Measurements from ENCODE around the gene PIP4K2C.
A peak's percentile ranks its signal among the peaks of the same experiment; 100 is the strongest.
"Not testable (repeated sequence)": the region's sequence is repeated elsewhere in the genome, so short reads cannot be mapped to it uniquely, and the experiment has no call there.

Gene PIP4K2C

DNA sequence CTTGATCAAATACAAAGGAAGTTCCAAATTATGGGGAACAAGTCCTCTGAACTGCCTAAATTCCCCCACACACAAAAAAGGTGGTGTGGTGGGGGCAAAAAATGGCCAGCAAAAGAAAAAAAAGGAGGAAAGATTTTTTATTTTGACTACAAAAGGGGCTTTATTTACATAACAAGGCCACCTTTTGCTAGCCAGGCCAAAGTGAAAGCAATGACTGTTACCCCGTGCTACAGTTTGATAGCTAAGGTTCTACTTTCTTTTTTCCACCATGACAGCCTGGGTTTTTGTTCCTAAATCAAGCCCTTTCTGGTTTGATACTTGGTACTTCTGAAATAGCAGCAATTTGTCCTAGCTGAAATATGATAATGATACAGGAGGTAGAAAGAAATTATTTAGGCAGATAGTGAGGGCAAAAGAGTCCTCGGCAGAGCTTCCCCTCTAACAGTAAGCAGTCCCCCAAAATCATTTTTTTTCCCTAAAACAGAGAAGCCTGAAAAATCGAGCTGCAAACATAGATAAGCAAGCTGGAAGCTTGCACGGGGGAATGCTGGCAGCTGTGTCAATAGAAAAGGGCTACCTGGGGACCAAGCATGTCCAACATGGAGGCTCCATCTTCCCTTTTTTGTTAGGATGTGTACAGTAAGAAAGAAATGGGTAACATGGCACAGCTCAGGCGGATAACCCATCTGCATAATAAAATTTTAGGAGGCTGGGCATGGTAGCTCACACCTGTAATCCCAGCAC, 50.9 kb downstream of the PIP4K2C start:
- no peak for DNase-seq

DNA sequence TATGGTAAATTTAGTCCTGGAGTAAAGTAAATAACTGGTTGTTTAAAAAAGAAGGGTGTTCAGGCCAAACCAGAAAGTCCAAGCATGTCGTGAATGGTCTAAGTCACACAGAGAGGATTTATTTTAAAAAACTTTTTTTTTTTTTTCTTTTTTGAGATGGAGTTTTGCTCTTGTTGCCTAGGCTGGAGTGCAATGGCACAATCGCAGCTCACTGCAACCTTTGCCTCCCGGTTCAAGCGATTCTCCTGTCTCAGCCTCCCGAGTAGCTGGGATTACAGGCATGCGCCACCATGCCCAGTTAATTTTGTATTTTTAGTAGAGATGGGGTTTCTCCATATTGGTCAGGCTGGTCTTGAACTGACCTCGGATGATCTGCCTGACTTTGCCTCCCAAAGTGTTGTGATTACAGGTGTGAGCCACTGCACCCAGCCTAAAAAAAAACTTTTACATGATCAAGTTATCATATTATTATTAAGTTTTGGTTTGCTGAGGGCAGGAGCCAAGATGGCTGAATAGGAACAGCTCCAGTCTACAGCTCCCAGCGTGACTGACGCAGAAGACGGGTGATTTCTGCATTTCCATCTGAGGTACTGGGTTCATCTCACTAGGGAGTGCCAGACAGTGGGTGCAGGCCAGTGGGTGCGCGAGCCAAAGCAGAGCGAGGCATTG, 55.1 kb downstream of the PIP4K2C start:
- DNase-seq: peak; percentile 28

DNA sequence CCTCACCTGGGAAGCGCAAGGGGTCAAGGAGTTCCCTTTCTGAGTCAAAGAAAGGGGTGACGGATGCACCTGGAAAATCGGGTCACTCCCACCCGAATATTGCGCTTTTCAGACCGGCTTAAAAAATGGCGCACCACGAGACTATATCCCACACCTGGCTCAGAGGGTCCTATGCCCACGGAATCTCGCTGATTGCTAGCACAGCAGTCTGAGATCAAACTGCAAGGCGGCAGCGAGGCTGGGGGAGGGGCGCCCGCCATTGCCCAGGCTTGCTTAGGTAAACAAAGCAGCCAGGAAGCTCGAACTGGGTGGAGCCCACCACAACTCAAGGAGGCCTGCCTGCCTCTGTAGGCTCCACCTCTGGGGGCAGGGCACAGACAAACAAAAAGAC, 55.7 kb downstream of the PIP4K2C start:
- not testable (repeated sequence) for DNase-seq
